DOHH2 (cell line): ENCODE results near the gene CYTH3.

Experiments used
- H3F3A ChIP-seq: fragments of 200-600 bp; sonication (generic), shearing (Covaris generic); 2 replicates; pipeline ENCODE4 v1.6.0; 2016; ENCODE audit warnings: antibody characterized with exemption, mild to moderate bottlenecking; ENCODE audit not compliant: control insufficient read depth, insufficient read depth
- H3K27ac ChIP-seq: fragments of 200-600 bp; sonication (generic); 2 replicates; pipeline ENCODE4 v1.5.1; 2014; ENCODE audit warnings: low read depth, mild to moderate bottlenecking, low read length, moderate library complexity
- H3K27me3 ChIP-seq: fragments of 200-600 bp; sonication (generic); 2 replicates; pipeline ENCODE4 v1.6.1; 2014; ENCODE audit warnings: mild to moderate bottlenecking, low read length, mixed read lengths; ENCODE audit not compliant: control insufficient read depth
- H3K36me3 ChIP-seq: fragments of 200-600 bp; sonication (generic); 2 replicates; pipeline ENCODE4 v1.6.1; 2014; ENCODE audit warnings: mild to moderate bottlenecking, low read length, moderate library complexity, mixed read lengths; ENCODE audit not compliant: control insufficient read depth
- H3K4me1 ChIP-seq: fragments of 200-600 bp; sonication (generic); 2 replicates; pipeline ENCODE4 v1.6.1; 2014; ENCODE audit warnings: mild to moderate bottlenecking, low read length, mixed read lengths; ENCODE audit not compliant: control insufficient read depth
- H3K4me2 ChIP-seq: fragments of 200-600 bp; sonication (generic); 2 replicates; pipeline ENCODE4 v1.6.0; 2014; ENCODE audit warnings: mild to moderate bottlenecking, low read length, moderate library complexity
- H3K4me3 ChIP-seq: fragments of 200-600 bp; sonication (generic); 2 replicates; pipeline ENCODE4 v1.5.1; 2014; ENCODE audit warnings: mild to moderate bottlenecking, low read length, mixed read lengths
- H3K79me2 ChIP-seq: fragments of 200-600 bp; sonication (generic); 2 replicates; pipeline ENCODE4 v1.6.1; 2014; ENCODE audit warnings: mild to moderate bottlenecking, low read length, mixed read lengths; ENCODE audit not compliant: control insufficient read depth
- H3K9me2 ChIP-seq: fragments of 200-600 bp; sonication (generic); replicated peaks from 2 replicates; pipeline ENCODE4 v1.6.1; 2014; ENCODE audit warnings: mild to moderate bottlenecking, low read length, mixed read lengths; ENCODE audit not compliant: control insufficient read depth
- H3K9me3 ChIP-seq: fragments of 200-600 bp; sonication (generic); 2 replicates; pipeline ENCODE4 v1.6.1; 2014; ENCODE audit warnings: antibody characterized with exemption, low read length, mixed read lengths; ENCODE audit not compliant: control insufficient read depth, insufficient read depth
- H4K20me1 ChIP-seq: fragments of 200-600 bp; sonication (generic); 2 replicates; pipeline ENCODE4 v1.6.0; 2014; ENCODE audit warnings: low read depth, mild to moderate bottlenecking, antibody characterized with exemption, low read length, moderate library complexity; ENCODE audit not compliant: control insufficient read depth, insufficient read depth
- CTCF ChIP-seq: fragments of 200-600 bp; sonication (generic); IDR thresholded peaks from one replicate; pipeline ENCODE4 v1.5.1; 2014; ENCODE audit warnings: antibody characterized with exemption, mild to moderate bottlenecking, low read depth, low read length; ENCODE audit not compliant: poor library complexity, severe bottlenecking
- EZH2phosphoT487 ChIP-seq: fragments of 200-600 bp; sonication (generic); IDR thresholded peaks from 2 replicates; pipeline ENCODE4 v1.6.1; 2017; ENCODE audit warnings: borderline replicate concordance, mild to moderate bottlenecking, antibody characterized with exemption, low read length, moderate library complexity, mixed read lengths

CYTH3 gene

GRCh38 chr7:6256109-6256483, 16.3 kb downstream of the CYTH3 start:
- Histone ChIP-seq H3K4me2 (no peak overlapping the region), H3K4me3 (no peak overlapping the region)

GRCh38 chr7:6254866-6255265, 17.6 kb downstream of the CYTH3 start:
- Histone ChIP-seq H3K9me3 (no peaks in the 10 kb centered on the region), H3K4me3 (no peak overlapping the region), H3K79me2 (no peaks in the 10 kb centered on the region), H3K9me2 (no peaks in the 10 kb centered on the region), H3K4me1 (peaks cover 30% of the 10 kb centered on the region), H3K4me2 (no peak overlapping the region), H4K20me1 (no peaks in the 10 kb centered on the region), H3K27ac (no peak overlapping the region), H3K27me3 (peaks cover 39% of the 10 kb centered on the region), H3F3A (no peaks in the 10 kb centered on the region), H3K36me3 (no peaks in the 10 kb centered on the region)
- TF ChIP-seq EZH2phosphoT487 (no peak), CTCF (no peak)

More at GRCh38 chr7:6256109-6256483, 16.3 kb downstream of the CYTH3 start:
- Histone ChIP-seq H3K79me2 (no peaks in the 10 kb centered on the region), H3K27ac (no peak overlapping the region), H3K4me1 (peaks cover 30% of the 10 kb centered on the region), H3K27me3 (peaks cover 29% of the 10 kb centered on the region), H3F3A (no peaks in the 10 kb centered on the region), H3K9me3 (no peaks in the 10 kb centered on the region), H3K36me3 (no peaks in the 10 kb centered on the region), H4K20me1 (no peaks in the 10 kb centered on the region), H3K9me2 (no peaks in the 10 kb centered on the region)
- TF ChIP-seq EZH2phosphoT487 (no peak), CTCF (no peak)

- no peaks in the 10 kb centered on the region for H3K9me3 ChIP-seq
- H3K27me3 ChIP-seq: peaks cover 52% of the 10 kb centered on the region
- peaks cover 12% of the 10 kb centered on the region for H3K4me1 ChIP-seq
- H4K20me1 ChIP-seq: no peaks in the 10 kb centered on the region
- no peaks in the 10 kb centered on the region for H3K36me3 ChIP-seq
- H3K4me3 ChIP-seq: no peak overlapping the region
- H3K4me2 ChIP-seq: no peak overlapping the region
- no peak for TF ChIP-seq CTCF
- TF ChIP-seq EZH2phosphoT487: no peak
- no peaks in the 10 kb centered on the region for H3F3A ChIP-seq
- no peak overlapping the region for H3K27ac ChIP-seq
- no peaks in the 10 kb centered on the region for H3K79me2 ChIP-seq
- no peaks in the 10 kb centered on the region for H3K9me2 ChIP-seq
These were observed 19.7 kb downstream of the CYTH3 start for GRCh38 chr7:6252748-6253147.

- Histone ChIP-seq H3K4me3 (no peak overlapping the region), H3K36me3 (no peaks in the 10 kb centered on the region), H3K4me1 (peaks cover 8% of the 10 kb centered on the region), H4K20me1 (no peaks in the 10 kb centered on the region), H3K9me3 (no peaks in the 10 kb centered on the region), H3K27ac (no peak overlapping the region), H3F3A (no peaks in the 10 kb centered on the region), H3K9me2 (no peaks in the 10 kb centered on the region), H3K27me3 (peaks cover 51% of the 10 kb centered on the region), H3K4me2 (no peak overlapping the region), H3K79me2 (no peaks in the 10 kb centered on the region)
- no peak for TF ChIP-seq CTCF
- TF ChIP-seq EZH2phosphoT487: no peak
These were observed 20.1 kb downstream of the CYTH3 start for GRCh38 chr7:6252341-6252746.
